ENCODE measurements around the gene TTLL5. TPM values are rescaled to one million over a fixed set of nuclear protein-coding genes. Genes with fewer than 3 reads are reported as not detected.

TTLL5 gene
- total and polyA plus RNA-seq, 2 of the 13 experiments (the other 11 are each of a cell fraction or from before 2014, with no cell fraction given): 11.8 to 18.8 TPM

- no peaks in the 10 kb centered on the region for H3K27me3 ChIP-seq (ENCODE audit: control insufficient read depth in 1 of 2, insufficient read depth in 2 of 2, low read length in 2 of 2)
- peak overlapping the region; percentile 28 for H2AFZ ChIP-seq (ENCODE audit: low read length)
- H3K79me2 ChIP-seq (ENCODE audit: insufficient read depth, low read length): no peaks in the 10 kb centered on the region
- H3K4me1 ChIP-seq (ENCODE audit: insufficient read depth, low read length): peaks cover 31% of the 10 kb centered on the region
- CTCF ChIA-PET (ENCODE audit: low intra/inter-chr PET ratio, low total read pairs): no interaction called here
- no peaks in the 10 kb centered on the region; a peak in 1 of 5 replicates for H3K36me3 ChIP-seq (replicated peaks in 1 of 2; ENCODE audit: control insufficient read depth in 1 of 2, insufficient read depth in 2 of 2, low read length in 2 of 2)
- peak overlapping the region; percentile 31 for H3K27ac ChIP-seq (ENCODE audit: extremely low read length, insufficient read depth, low read length)
- H3K9me3 ChIP-seq (ENCODE audit: low read length): no peaks in the 10 kb centered on the region
- FAIRE-seq (peak; percentile 94), DNase-seq (ENCODE audit: low spot score) (peak; percentile 80), ATAC-seq (peak; percentile 98)
- H3K4me2 ChIP-seq (ENCODE audit: low read depth, low read length): peak overlapping the region; percentile 47
- 2% methylated on average over 4 of the region's 4 CpGs for WGBS (ENCODE audit: low lambda C conversion rate)
- intact Hi-C loops (cut with micrococcal nuclease; ENCODE audit: unreplicated experiment) (loop anchor here (5.0 to 10.0 kb wide), 2 partner anchors 34 to 146 kb away; no protein-coding TSS in a partner anchor), in situ Hi-C loops (cut with HindIII; ENCODE audit: extremely low pct_ligation_motif_present, low pct_unique_long_range_greater_than_20kb) (no loop called here)
- no peaks in the 10 kb centered on the region for H4K20me1 ChIP-seq (ENCODE audit: insufficient read depth, low read length)
- no TSS peak for BruUV-seq (replicated peaks)
- POLR2A ChIA-PET: no interaction called here
- no peak overlapping the region; a peak in 1 of 6 replicates for H3K4me3 ChIP-seq (replicated peaks in 1 of 3; ENCODE audit: insufficient read depth in 1 of 3, low read depth in 2 of 3, low read length in 3 of 3)
- H3K9ac ChIP-seq (ENCODE audit: insufficient read depth, low read depth, low read length): no peak overlapping the region
- no peak for TF ChIP-seq DNMT1 (CRISPR knock-in tag; IDR thresholded peaks at IDR 0.05)
- TF ChIP-seq ZNF781 (CRISPR knock-in tag; IDR thresholded peaks at IDR 0.05; ENCODE audit: borderline replicate concordance, not compliant biosample characterization): no peak
- TF ChIP-seq, protein P1, sequence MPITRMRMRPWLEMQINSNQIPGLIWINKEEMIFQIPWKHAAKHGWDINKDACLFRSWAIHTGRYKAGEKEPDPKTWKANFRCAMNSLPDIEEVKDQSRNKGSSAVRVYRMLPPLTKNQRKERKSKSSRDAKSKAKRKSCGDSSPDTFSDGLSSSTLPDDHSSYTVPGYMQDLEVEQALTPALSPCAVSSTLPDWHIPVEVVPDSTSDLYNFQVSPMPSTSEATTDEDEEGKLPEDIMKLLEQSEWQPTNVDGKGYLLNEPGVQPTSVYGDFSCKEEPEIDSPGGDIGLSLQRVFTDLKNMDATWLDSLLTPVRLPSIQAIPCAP (CRISPR knock-in tag; IDR thresholded peaks at IDR 0.05; ENCODE audit: low read depth): no peak
- no peak for TF ChIP-seq MATR3 (CRISPR knock-in tag; IDR thresholded peaks at IDR 0.05)
- TF ChIP-seq ZNF253 (CRISPR knock-in tag; IDR thresholded peaks at IDR 0.05; ENCODE audit: borderline replicate concordance): no peak
- no peak for TF ChIP-seq SCMH1 (CRISPR knock-in tag; IDR thresholded peaks at IDR 0.05; ENCODE audit: borderline replicate concordance)
- TF ChIP-seq TOE1 (CRISPR knock-in tag; IDR thresholded peaks at IDR 0.05): no peak
- TF ChIP-seq ATF1 (CRISPR knock-in tag; IDR thresholded peaks at IDR 0.05): no peak; the same call in 1 of the 2 replicates
- TF ChIP-seq ONECUT2 (CRISPR knock-in tag; IDR thresholded peaks at IDR 0.05): no peak
- no peak for TF ChIP-seq ZNF329 (CRISPR knock-in tag; IDR thresholded peaks at IDR 0.05; ENCODE audit: low read depth)
- peak in 1 of 2 experiments; percentile 35; a peak in 1 of 4 replicates for TF ChIP-seq EP300 (IDR thresholded peaks at IDR 0.05; ENCODE audit: low read depth in 2 of 2, low read length in 2 of 2)
- TF ChIP-seq EP300 (CRISPR knock-in tag; IDR thresholded peaks at IDR 0.05; ENCODE audit: borderline replicate concordance): no peak
- TF ChIP-seq HDAC1 (CRISPR knock-in tag; IDR thresholded peaks at IDR 0.05): peak; percentile 16; the same call in 1 of the 2 replicates
- TF ChIP-seq PRDM15 (CRISPR knock-in tag; IDR thresholded peaks at IDR 0.05): no peak
- TF ChIP-seq ZNF792 (CRISPR knock-in tag; IDR thresholded peaks at IDR 0.05): no peak
- TF ChIP-seq ZNF34 (CRISPR knock-in tag; IDR thresholded peaks at IDR 0.05; ENCODE audit: borderline replicate concordance): no peak
- no peak for TF ChIP-seq TSC22D2 (CRISPR knock-in tag; IDR thresholded peaks at IDR 0.05; ENCODE audit: borderline replicate concordance)
- TF ChIP-seq ZBTB7B (CRISPR knock-in tag; IDR thresholded peaks at IDR 0.05): no peak
- TF ChIP-seq HNRNPL (IDR thresholded peaks at IDR 0.05; ENCODE audit: low read depth, low read length): no peak
- TF ChIP-seq ZNF510 (CRISPR knock-in tag; IDR thresholded peaks at IDR 0.05; ENCODE audit: low read depth): no peak
- TF ChIP-seq, protein P2, sequence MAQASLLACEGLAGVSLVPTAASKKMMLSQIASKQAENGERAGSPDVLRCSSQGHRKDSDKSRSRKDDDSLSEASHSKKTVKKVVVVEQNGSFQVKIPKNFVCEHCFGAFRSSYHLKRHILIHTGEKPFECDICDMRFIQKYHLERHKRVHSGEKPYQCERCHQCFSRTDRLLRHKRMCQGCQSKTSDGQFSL (CRISPR knock-in tag; IDR thresholded peaks at IDR 0.05): no peak
- no peak for TF ChIP-seq ZFP90 (CRISPR knock-in tag; IDR thresholded peaks at IDR 0.05; ENCODE audit: borderline replicate concordance)
- no peak for TF ChIP-seq MBD4 (IDR thresholded peaks at IDR 0.05; ENCODE audit: borderline replicate concordance, low read length)
These were observed 200.1 kb downstream of the TTLL5 start for GRCh38 chr14:75861161-75861621.
